DMS153 (cell line): ENCODE measurements around the gene ZBTB8OS.

Source experiments
- DNase-seq: peaks from one replicate; lab custom pipeline; 2025; lab: John Stamatoyannopoulos, UW

ZBTB8OS gene

DNA sequence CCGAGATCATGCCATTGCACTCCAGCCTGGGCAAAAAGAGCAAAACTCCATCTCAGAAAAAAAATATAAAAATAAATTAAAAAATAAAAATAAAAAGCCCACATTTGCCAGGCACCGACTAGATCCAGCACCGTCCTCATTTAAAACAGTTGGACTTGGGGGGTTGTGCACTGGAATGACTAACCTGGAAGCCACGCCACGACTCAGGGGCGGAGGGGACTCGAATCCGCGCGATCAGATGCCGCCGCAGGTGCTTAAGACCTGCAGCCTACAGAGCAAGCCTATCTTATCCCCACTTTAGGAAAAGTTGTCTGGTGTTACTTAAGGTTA lies 38.5 kb downstream of the ZBTB8OS start:
- DNase-seq = no peak

DNA sequence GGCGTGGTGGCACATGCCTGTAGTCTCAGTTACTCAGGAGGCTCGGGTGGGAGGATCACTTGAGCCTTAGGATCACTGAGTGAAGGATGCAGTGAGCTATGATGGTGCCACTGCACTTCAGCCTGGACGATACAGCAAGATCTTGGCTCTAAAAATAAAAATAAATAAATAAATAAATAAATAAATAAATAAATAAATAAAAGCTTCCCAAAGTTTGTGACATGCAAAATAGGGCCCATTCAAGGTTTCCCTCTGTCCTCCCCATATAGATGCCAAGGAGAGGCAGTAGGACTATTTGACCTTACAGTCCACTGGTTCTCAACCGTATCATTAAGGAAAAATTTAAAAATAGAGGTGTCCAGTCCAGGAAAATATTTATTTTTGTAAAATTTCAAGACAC lies 41.2 kb downstream of the ZBTB8OS start:
- no peak for DNase-seq

DNA sequence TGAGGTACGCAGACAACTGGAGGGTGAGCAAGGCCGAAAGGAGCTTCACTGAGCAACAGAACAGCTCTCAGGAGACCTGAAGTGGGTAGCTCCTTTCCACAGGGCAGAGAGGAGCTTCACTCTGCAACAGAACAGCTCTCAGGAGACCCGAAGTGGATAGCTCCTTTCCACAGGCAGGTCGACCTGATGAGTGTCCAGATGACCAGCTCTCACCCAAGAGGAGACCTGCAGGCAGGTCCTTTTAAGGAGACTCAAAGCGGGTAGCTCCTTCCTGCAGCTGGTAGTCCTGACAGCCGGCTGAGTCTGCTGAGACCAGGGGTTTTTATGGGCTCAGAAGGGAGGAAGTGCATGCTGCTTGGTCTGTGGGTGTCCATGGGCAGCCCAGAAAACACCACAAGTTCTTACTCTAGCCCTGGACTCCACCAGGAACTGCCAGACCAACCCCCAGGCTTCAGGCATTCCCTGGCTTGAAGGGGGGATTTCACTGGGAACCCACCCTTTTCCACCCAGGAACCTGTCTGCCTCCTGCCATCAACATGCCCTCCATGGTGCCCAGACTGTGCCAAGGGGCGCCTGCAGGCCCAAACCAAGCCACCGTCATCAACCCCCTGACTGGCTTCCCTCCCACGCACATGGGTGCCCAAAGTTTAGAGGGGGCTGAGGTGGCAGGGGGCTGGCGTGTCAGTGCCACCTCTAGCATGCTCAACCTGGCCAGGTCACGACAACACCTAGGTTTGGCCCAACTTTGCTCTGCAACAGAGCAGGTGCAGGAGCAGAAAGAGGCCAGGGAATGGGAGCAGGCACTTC lies 43.6 kb downstream of the ZBTB8OS start:
- DNase-seq = no peak

DNA sequence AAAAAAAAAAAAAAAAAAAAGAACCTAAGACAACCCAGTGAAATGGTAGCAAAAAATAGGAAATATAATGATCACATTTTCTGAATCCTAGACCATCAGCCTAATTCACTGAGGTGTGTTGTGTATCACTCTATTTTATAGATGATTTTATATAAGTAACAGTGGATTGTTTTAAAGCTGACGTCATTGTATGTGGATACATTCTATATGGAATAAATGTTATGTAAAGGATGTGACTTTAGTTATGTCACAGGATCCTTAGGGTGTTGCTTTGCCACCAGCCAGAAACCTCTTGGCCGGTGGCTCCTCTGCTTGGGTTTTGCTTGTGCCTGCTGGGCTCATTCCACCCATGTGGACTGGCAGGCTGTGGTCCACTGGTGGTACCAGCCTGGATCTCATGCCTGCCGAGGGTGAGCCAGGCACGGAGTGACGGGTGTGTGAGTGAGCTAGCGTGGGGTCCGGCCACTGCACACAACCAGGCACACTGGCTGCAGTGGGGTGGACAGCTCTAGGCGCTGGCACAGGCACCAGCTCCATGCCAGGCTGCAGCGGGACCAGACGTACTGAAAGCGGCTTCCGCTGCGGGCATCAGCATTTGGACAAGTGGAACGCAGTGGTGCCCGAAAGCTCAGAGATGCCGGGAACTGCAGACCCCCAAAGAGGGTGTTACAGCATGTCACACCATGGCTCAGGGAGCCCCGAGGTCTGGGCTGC lies 44.5 kb downstream of the ZBTB8OS start:
- DNase-seq = no peak

DNA sequence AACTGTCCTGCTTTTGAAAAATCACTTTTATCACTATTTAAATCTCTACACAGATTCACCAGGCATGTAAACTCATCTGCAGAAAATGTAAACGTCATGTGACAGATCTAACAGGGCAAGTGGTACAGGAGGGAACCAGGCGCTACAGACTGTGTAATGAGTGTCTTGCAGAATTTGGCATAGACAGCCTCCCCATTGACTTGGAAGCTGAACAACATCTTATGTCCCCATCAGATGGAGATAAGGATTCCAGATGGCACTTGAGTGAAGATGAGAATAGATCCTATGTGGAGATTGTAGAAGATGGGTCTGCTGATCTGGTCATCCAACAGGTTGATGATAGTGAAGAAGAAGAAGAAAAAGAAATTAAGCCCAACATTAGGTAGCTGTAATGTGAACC lies 50.3 kb downstream of the ZBTB8OS start:
- DNase-seq = no peak

DNA sequence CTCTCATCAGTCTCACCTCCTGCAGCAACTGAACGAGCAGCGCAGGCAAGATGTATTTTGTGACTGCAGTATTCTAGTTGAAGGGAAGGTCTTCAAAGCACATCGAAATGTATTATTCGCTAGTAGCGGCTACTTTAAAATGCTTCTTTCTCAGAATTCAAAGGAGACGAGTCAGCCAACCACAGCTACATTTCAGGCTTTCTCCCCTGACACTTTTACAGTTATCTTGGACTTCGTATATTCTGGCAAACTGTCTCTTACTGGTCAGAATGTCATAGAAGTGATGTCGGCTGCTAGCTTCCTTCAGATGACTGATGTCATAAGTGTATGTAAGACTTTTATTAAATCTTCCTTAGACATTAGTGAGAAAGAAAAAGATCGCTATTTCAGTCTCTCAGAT lies 57.4 kb downstream of the ZBTB8OS start:
- no peak for DNase-seq

DNA sequence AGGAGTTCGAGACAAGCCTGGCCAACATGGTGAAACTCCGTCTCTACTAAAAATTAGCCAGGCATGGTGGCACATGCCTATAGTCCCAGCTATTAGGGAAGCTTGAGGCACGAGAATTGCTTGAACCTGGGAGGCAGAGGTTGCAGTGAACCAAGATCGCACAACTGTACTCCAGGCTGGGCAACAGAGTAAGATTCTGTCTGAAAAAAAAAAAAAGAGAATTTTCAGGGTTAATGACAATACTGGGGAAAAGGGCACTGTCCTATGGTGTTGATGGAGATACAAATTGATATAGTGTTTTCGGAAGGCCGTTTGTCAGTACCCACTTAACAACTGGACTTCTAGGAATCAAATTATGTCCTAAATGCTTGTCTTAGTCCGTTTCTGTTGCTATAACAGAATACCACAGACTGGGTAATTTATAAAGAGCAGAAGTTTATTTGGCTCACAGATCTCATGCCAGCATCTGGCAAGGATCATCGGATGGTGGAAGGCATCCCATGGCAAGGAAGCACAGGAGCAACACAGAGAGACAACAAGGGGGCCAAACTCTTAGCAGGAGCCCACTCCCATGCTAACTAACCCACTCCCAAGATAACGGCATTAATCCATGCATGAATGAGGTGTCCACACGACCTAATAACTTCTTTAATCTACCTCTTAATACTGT lies 69.9 kb downstream of the ZBTB8OS start:
- no peak for DNase-seq
